ENCODE data around the gene CITED2.
"Not testable (repeated sequence)": the region's sequence is repeated elsewhere in the genome, so short reads cannot be mapped to it uniquely, and the experiment has no call there.

The CITED2 gene

GRCh38 chr6:139374357-139375225, at the start of gene CITED2:
TSS of gene CITED2 (minus strand) at chr6:139374648. CDS start at chr6:139373944, 704 bp downstream.
- peak; percentile 81 to 84 for DNase-seq (ENCODE audit: low read depth in 2 of 2, low spot score in 1 of 2)

- DNase-seq (ENCODE audit: low read depth in 2 of 2, low spot score in 1 of 2): no peak
Measured at GRCh38 chr6:139423037-139423703, 48.7 kb upstream of the CITED2 start.

GRCh38 chr6:139422105-139423036, 47.9 kb upstream of the CITED2 start:
- no peak for DNase-seq (ENCODE audit: low read depth in 2 of 2, low spot score in 1 of 2)

GRCh38 chr6:139418481-139419132, 44.2 kb upstream of the CITED2 start:
- no peak for DNase-seq (ENCODE audit: low read depth in 2 of 2, low spot score in 1 of 2)

GRCh38 chr6:139416146-139416545, 41.7 kb upstream of the CITED2 start:
- DNase-seq (ENCODE audit: low read depth in 2 of 2, low spot score in 1 of 2): no peak

- no peak for DNase-seq (ENCODE audit: low read depth in 2 of 2, low spot score in 1 of 2)
Measured at GRCh38 chr6:139415365-139415764, 40.9 kb upstream of the CITED2 start.

GRCh38 chr6:139412103-139412502, 37.7 kb upstream of the CITED2 start:
- DNase-seq (ENCODE audit: low read depth in 2 of 2, low spot score in 1 of 2): not testable (repeated sequence)

- DNase-seq (ENCODE audit: low read depth in 2 of 2, low spot score in 1 of 2): no peak
Measured at GRCh38 chr6:139409026-139409425, 34.6 kb upstream of the CITED2 start.

GRCh38 chr6:139407718-139408222, 33.3 kb upstream of the CITED2 start:
- no peak for DNase-seq (ENCODE audit: low read depth in 2 of 2, low spot score in 1 of 2)

- no peak for DNase-seq (ENCODE audit: low read depth in 2 of 2, low spot score in 1 of 2)
Measured at GRCh38 chr6:139406577-139407343, 32.3 kb upstream of the CITED2 start.

GRCh38 chr6:139402876-139403386, 28.5 kb upstream of the CITED2 start:
- no peak for DNase-seq (ENCODE audit: low read depth in 2 of 2, low spot score in 1 of 2)

GRCh38 chr6:139398658-139399057, 24.2 kb upstream of the CITED2 start:
- DNase-seq (ENCODE audit: low read depth in 2 of 2, low spot score in 1 of 2): no peak

GRCh38 chr6:139395891-139396301, 21.4 kb upstream of the CITED2 start:
- DNase-seq (ENCODE audit: low read depth in 2 of 2, low spot score in 1 of 2): no peak

GRCh38 chr6:139395371-139395770, 20.9 kb upstream of the CITED2 start:
- no peak for DNase-seq (ENCODE audit: low read depth in 2 of 2, low spot score in 1 of 2)

GRCh38 chr6:139394027-139394649, 19.7 kb upstream of the CITED2 start:
- no peak for DNase-seq (ENCODE audit: low read depth in 2 of 2, low spot score in 1 of 2)

GRCh38 chr6:139392794-139393193, 18.3 kb upstream of the CITED2 start:
- no peak for DNase-seq (ENCODE audit: low read depth in 2 of 2, low spot score in 1 of 2)

- no peak for DNase-seq (ENCODE audit: low read depth in 2 of 2, low spot score in 1 of 2)
Measured at GRCh38 chr6:139391709-139392108, 17.3 kb upstream of the CITED2 start.

- DNase-seq (ENCODE audit: low read depth in 2 of 2, low spot score in 1 of 2): no peak
Measured at GRCh38 chr6:139390447-139390846, 16.0 kb upstream of the CITED2 start.

GRCh38 chr6:139388384-139388783, 13.9 kb upstream of the CITED2 start:
- DNase-seq (ENCODE audit: low read depth in 2 of 2, low spot score in 1 of 2): no peak
